ENCODE measurements around the gene PARD3.

DNA sequence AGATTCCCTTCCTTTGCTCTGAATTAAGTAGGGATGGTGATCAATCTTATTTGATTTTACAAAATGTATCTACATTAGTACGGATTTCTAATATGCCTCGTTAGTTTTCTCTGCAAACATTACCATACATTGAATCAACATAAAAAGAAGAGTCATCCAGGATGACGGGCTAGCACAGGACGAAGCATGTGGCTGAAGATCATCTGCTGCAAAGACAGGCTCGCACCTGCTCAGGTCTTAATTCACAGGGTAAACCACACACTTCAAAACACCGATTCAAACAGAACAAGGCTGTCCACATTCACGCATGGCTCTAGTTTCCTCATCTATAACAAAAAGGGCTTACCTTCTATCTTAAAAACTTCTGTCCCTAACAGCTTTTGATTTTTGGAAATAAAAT, 323.0 kb downstream of the PARD3 start:
- TF ChIP-seq, protein P1, sequence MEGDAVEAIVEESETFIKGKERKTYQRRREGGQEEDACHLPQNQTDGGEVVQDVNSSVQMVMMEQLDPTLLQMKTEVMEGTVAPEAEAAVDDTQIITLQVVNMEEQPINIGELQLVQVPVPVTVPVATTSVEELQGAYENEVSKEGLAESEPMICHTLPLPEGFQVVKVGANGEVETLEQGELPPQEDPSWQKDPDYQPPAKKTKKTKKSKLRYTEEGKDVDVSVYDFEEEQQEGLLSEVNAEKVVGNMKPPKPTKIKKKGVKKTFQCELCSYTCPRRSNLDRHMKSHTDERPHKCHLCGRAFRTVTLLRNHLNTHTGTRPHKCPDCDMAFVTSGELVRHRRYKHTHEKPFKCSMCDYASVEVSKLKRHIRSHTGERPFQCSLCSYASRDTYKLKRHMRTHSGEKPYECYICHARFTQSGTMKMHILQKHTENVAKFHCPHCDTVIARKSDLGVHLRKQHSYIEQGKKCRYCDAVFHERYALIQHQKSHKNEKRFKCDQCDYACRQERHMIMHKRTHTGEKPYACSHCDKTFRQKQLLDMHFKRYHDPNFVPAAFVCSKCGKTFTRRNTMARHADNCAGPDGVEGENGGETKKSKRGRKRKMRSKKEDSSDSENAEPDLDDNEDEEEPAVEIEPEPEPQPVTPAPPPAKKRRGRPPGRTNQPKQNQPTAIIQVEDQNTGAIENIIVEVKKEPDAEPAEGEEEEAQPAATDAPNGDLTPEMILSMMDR (IDR thresholded peaks at IDR 0.05): no peak
- TF ChIP-seq POLR2AphosphoS5 (IDR thresholded peaks at IDR 0.05) (no peak), POLR2A (IDR thresholded peaks at IDR 0.05) (no peak)
